Naive thymus-derived CD4-positive, alpha-beta T cell (primary cell): ENCODE measurements around the gene GRWD1. TPM values are rescaled to one million over a fixed set of nuclear protein-coding genes. Genes with fewer than 3 reads are reported as not detected.

Experiments
- ATAC-seq: fragments of 150-1000 bp; cut with Tn5 transposase; 2 replicates; pipeline ENCODE4 v1.10.0; 2021; ENCODE audit warnings: mild to moderate bottlenecking, moderate library complexity
- CTCF ChIA-PET: fragments of 350-600 bp; sonication (Branson Sonifier 250); formaldehyde crosslinking; loops from one replicate; lab custom pipeline; 2021; ENCODE audit warnings: antibody characterized with exemption; lab: Charles Lee
- POLR2A ChIA-PET: fragments of 350-600 bp; sonication (Branson Sonifier 250); formaldehyde crosslinking; loops from one replicate; lab custom pipeline; 2021; ENCODE audit warnings: antibody characterized with exemption, inconsistent platforms; lab: Charles Lee
- DNase-seq, 9 donors: peaks; one replicate each; pipeline versions ENCODE4 v3.0.0 to v3.0.0-alpha.2; 2020 to 2022; ENCODE audit warnings: mixed read lengths in 1 of 9
- H3K27ac ChIP-seq: one replicate; pipeline ENCODE4 v1.7.0; 2013; ENCODE audit warnings: mild to moderate bottlenecking, low read depth, low read length, moderate library complexity
- H3K27me3 ChIP-seq, 2 donors: one replicate each; pipeline ENCODE4 v1.7.0; 2013; ENCODE audit warnings: low read length in 2 of 2, mild to moderate bottlenecking in 2 of 2, moderate library complexity in 2 of 2; ENCODE audit not compliant: control insufficient read depth in 2 of 2, insufficient read depth in 2 of 2
- H3K36me3 ChIP-seq, 3 experiments: 1 replicate in 2 of 3; 2 replicates in 1 of 3; pipeline ENCODE4 v1.7.0; 2013; ENCODE audit warnings: low read length in 3 of 3, mild to moderate bottlenecking in 3 of 3, moderate library complexity in 1 of 3; ENCODE audit not compliant: insufficient read depth in 3 of 3, control insufficient read depth in 2 of 3
- H3K4me1 ChIP-seq, 2 donors: one replicate each; pipeline ENCODE4 v1.7.0; 2013; ENCODE audit warnings: low read length in 2 of 2, mild to moderate bottlenecking in 2 of 2, moderate library complexity in 1 of 2; ENCODE audit not compliant: control insufficient read depth in 2 of 2, insufficient read depth in 2 of 2
- H3K4me3 ChIP-seq: 2 replicates; pipeline ENCODE4 v1.7.0; 2013; ENCODE audit warnings: mild to moderate bottlenecking, low read length
- H3K9me3 ChIP-seq, 3 experiments: 1 replicate in 2 of 3; 2 replicates in 1 of 3; pipeline ENCODE4 v1.7.0; 2013; ENCODE audit warnings: low read length in 3 of 3; ENCODE audit not compliant: control insufficient read depth in 2 of 3
- H3K27ac Mint-ChIP-seq, 9 donors: one replicate each; pipeline ENCODE4 v1.8.0; 2020 to 2022; ENCODE audit warnings: mixed read lengths in 9 of 9, mild to moderate bottlenecking in 8 of 9, moderate library complexity in 5 of 9, inconsistent platforms in 2 of 9
- H3K27me3 Mint-ChIP-seq, 5 donors: one replicate each; pipeline ENCODE4 v1.8.0; 2021 to 2022; ENCODE audit warnings: mixed read lengths in 5 of 5, mild to moderate bottlenecking in 1 of 5
- H3K36me3 Mint-ChIP-seq, 5 donors: one replicate each; pipeline ENCODE4 v1.8.0; 2020 to 2022; ENCODE audit warnings: mixed read lengths in 5 of 5, mild to moderate bottlenecking in 3 of 5, inconsistent platforms in 1 of 5
- H3K4me1 Mint-ChIP-seq, 7 donors: one replicate each; pipeline ENCODE4 v1.8.0; 2020 to 2022; ENCODE audit warnings: mixed read lengths in 7 of 7, mild to moderate bottlenecking in 3 of 7, inconsistent platforms in 1 of 7
- H3K4me3 Mint-ChIP-seq, 10 donors: one replicate each; pipeline ENCODE4 v1.8.0; 2020 to 2022; ENCODE audit warnings: mild to moderate bottlenecking in 10 of 10, mixed read lengths in 10 of 10, moderate library complexity in 6 of 10, inconsistent platforms in 2 of 10
- H3K9me3 Mint-ChIP-seq, 11 donors: one replicate each; pipeline ENCODE4 v1.8.0; 2020 to 2022; ENCODE audit warnings: mixed read lengths in 11 of 11, mild to moderate bottlenecking in 4 of 11, inconsistent platforms in 1 of 11, moderate library complexity in 1 of 11
- intact Hi-C, 2 donors: fragments of 100-400 bp; cut with micrococcal nuclease; formaldehyde crosslinking; loops; one replicate each; pipeline ENCODE4 v1.15.1; 2023
- polyA plus RNA-seq, 2 donors: library from polyadenylated mRNA; unstranded; fragments of 300-500 nt; fragmentation: Illumina TruSeq; gene quantifications; one replicate each; pipeline ENCODE4 v1.2.3, GENCODE V29; 2021
- total RNA-seq, 6 experiments: library from RNA in 5 of 6; stranded (reverse) in 5 of 6; gene quantifications; 1 replicate in 5 of 6; 2 replicates in 1 of 6; pipeline ENCODE4 v1.2.3 and lab custom pipeline; 2021 to 2026

The GRWD1 gene
- total and polyA plus RNA-seq, 7 experiments from 2014 or later: 26.1 to 51.6 (median 40.3) TPM

DNA sequence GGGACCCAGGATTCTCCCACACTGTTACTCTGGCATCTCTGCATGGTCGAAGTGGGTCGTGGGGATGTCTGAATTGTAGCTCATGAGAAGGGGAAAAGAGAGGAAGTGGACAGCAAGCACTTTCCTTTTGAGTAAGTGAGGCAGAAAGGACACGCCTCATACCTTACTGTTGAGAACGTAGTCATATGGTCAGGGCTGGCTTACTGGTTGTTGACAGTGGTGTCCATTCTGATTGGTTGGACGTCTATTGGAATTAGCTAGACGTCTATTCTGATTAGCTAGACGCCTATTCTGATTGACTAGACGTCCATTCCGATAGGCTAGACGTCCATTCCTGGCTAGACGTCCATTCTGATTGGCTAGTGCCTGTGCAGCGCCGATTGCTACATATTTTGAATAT lies 39.9 kb upstream of the GRWD1 start:
- ATAC-seq (no peak), DNase-seq (no peak)
- POLR2A ChIA-PET: no interaction called here
- H3K4me1 ChIP-seq: no peaks in the 10 kb centered on the region
- Mint-ChIP-seq H3K9me3 (peaks cover 0 to 4% (median 0%) of the 10 kb centered on the region in 11 donors), H3K27ac (no peak overlapping the region), H3K4me3 (no peak overlapping the region), H3K36me3 (no peaks in the 10 kb centered on the region), H3K27me3 (peaks cover 5 to 19% (median 6%) of the 10 kb centered on the region in 5 donors), H3K4me1 (peaks cover 0 to 11% (median 8%) of the 10 kb centered on the region in 7 donors)
- H3K4me3 ChIP-seq: no peak overlapping the region
- no peaks in the 10 kb centered on the region for H3K9me3 ChIP-seq
- CTCF ChIA-PET: interaction anchor here (0.8 to 2.7 kb wide), 2 partner anchors 10 to 14 kb away, joined by 3 to 11 read pairs; partner anchors contain the start of gene KDELR1
- intact Hi-C loops: no loop called here
- no peak overlapping the region for H3K27ac ChIP-seq
- no peaks in the 10 kb centered on the region for H3K36me3 ChIP-seq
- no peaks in the 10 kb centered on the region for H3K27me3 ChIP-seq

DNA sequence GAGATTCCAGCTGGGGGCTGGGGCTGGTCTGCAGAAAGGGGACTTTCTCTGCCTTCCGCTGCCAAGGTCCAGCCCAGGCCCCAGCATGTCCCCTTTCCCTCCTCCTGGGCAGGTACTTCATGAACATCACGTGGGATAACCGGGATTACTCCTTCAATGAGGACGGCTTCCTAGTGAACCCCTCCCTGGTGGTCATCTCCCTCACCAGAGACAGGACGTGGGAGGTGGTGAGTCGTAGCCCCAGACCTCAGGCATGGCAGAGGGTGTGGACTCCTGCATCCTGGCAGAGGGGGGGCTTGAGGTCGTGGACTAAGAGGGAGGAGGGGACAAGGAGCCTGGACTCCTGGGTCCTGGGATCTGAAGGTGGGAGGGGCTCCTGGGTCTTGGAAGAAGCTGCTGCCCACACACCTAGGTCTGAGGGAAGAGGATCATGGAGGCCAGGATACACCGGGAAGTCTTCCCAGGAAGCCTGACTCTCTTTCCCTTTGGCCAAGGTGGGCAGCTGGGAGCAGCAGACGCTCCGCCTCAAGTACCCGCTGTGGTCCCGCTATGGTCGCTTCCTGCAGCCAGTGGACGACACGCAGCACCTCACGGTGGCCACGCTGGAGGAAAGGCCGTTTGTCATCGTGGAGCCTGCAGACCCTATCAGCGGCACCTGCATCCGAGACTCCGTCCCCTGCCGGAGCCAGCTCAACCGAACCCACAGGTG lies 31.8 kb upstream of the GRWD1 start:
- Mint-ChIP-seq H3K4me3 (peak overlapping the region in 7 of 10 donors; percentile 30 to 88 (median 84)), H3K36me3 (no peaks in the 10 kb centered on the region), H3K27ac (peak overlapping the region in 1 of 9 donors; percentile 32), H3K9me3 (no peaks in the 10 kb centered on the region), H3K27me3 (peaks cover 0 to 38% (median 0%) of the 10 kb centered on the region in 5 donors), H3K4me1 (peaks cover 8 to 35% (median 26%) of the 10 kb centered on the region in 7 donors)
- intact Hi-C loops: loop anchor here (2.0 kb wide), 3 partner anchors 15 to 79 kb away; partner anchors contain the start of gene CYTH2 (in 2 of the 2)
- Histone ChIP-seq H3K9me3 (no peaks in the 10 kb centered on the region), H3K27me3 (no peaks in the 10 kb centered on the region), H3K4me1 (peaks cover 0 to 7% of the 10 kb centered on the region in 2 donors), H3K36me3 (no peaks in the 10 kb centered on the region), H3K27ac (no peak overlapping the region), H3K4me3 (no peak overlapping the region)
- DNase-seq (no peak), ATAC-seq (no peak)
- ChIA-PET POLR2A (interaction anchor here (0.6 to 1.8 kb wide), 5 partner anchors 11 to 224 kb away, joined by 3 to 6 read pairs (median 4); partner anchors contain the start of gene KDELR1), CTCF (interaction anchor here (0.6 kb wide), 1 partner anchor 211 kb away, joined by 3 read pairs; no protein-coding TSS in a partner anchor)

DNA sequence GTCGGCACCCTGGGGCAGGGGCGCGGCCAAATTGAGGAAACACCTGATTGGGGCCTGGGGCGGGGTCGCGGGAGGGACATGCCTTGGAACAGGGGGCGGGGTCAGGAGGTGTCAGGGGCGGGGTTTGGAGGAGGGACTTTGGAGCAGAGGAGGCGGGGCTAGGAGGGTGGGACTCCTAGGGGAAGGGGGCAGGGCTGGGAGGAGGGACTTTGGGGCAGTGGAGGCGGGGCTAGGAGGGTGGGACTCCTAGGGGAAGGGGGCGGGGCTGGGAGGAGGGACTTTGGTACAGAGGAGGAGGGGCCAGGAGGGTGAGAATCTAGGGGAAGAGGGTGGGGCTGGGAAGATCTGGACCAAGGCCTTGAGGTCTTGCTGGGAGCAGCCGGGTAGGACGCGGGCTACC lies 30.4 kb upstream of the GRWD1 start:
- ChIA-PET POLR2A (interaction anchor here (0.8 to 1.8 kb wide), 3 partner anchors 11 to 40 kb away, joined by 3 to 6 read pairs (median 4); partner anchors contain the start of gene KDELR1), CTCF (no interaction called here)

GRCh38 chr19:48415806-48416221 lies 30.0 kb upstream of the GRWD1 start:
- intact Hi-C loops: loop anchor here (1.0 to 2.0 kb wide), 7 partner anchors 17 to 77 kb away; partner anchors contain the start of genes CYTH2 (in 2 of the 2), GRWD1 (in 1 of the 2), KDELR1 (in 1 of the 2) and SYNGR4 (in 1 of the 2)

More for the DNA sequence above, 30.4 kb upstream of the GRWD1 start:
- Histone ChIP-seq H3K4me1 (peaks cover 0 to 7% of the 10 kb centered on the region in 2 donors), H3K36me3 (no peaks in the 10 kb centered on the region), H3K27ac (no peak overlapping the region), H3K9me3 (no peaks in the 10 kb centered on the region), H3K4me3 (peak overlapping the region; percentile 41), H3K27me3 (no peaks in the 10 kb centered on the region)
- intact Hi-C loops: loop anchor here (1.0 to 2.0 kb wide), 7 partner anchors 17 to 77 kb away; partner anchors contain the start of genes CYTH2 (in 2 of the 2), GRWD1 (in 1 of the 2), KDELR1 (in 1 of the 2) and SYNGR4 (in 1 of the 2)
- Mint-ChIP-seq H3K9me3 (no peaks in the 10 kb centered on the region), H3K27me3 (peaks cover 0 to 38% (median 0%) of the 10 kb centered on the region in 5 donors), H3K36me3 (no peaks in the 10 kb centered on the region), H3K4me1 (peaks cover 12 to 38% (median 29%) of the 10 kb centered on the region in 7 donors), H3K27ac (peak overlapping the region in 1 of 9 donors; percentile 51), H3K4me3 (peak overlapping the region in 9 of 10 donors; percentile 21 to 88 (median 84))
- ATAC-seq (peak; percentile 91), DNase-seq (peak; percentile 37 to 80 (median 53))

GRCh38 chr19:48417421-48417820 lies 28.4 kb upstream of the GRWD1 start:
- no peak overlapping the region for H3K4me3 Mint-ChIP-seq
- intact Hi-C loops: no loop called here
- no peaks in the 10 kb centered on the region for H3K27me3 ChIP-seq

More at GRCh38 chr19:48415806-48416221, 30.0 kb upstream of the GRWD1 start:
- Mint-ChIP-seq H3K4me1 (peaks cover 12 to 38% (median 29%) of the 10 kb centered on the region in 7 donors), H3K27ac (peak overlapping the region in 1 of 9 donors; percentile 51), H3K36me3 (no peaks in the 10 kb centered on the region), H3K9me3 (no peaks in the 10 kb centered on the region), H3K4me3 (peak overlapping the region in 9 of 10 donors; percentile 39 to 88 (median 84)), H3K27me3 (peaks cover 0 to 35% (median 0%) of the 10 kb centered on the region in 5 donors)
- DNase-seq: no peak
- H3K9me3 ChIP-seq: no peaks in the 10 kb centered on the region
- no peak overlapping the region for H3K27ac ChIP-seq
- no peaks in the 10 kb centered on the region for H3K36me3 ChIP-seq
- ChIA-PET CTCF (no interaction called here), POLR2A (no interaction called here)
- peak overlapping the region; percentile 16 for H3K4me3 ChIP-seq
- no peak for ATAC-seq
- no peaks in the 10 kb centered on the region for H3K27me3 ChIP-seq
- peaks cover 0 to 7% of the 10 kb centered on the region in 2 donors for H3K4me1 ChIP-seq

GRCh38 chr19:48418317-48419064 lies 27.3 kb upstream of the GRWD1 start:
- Histone ChIP-seq H3K9me3 (no peaks in the 10 kb centered on the region), H3K4me1 (peaks cover 0 to 7% of the 10 kb centered on the region in 2 donors), H3K27ac (no peak overlapping the region), H3K27me3 (no peaks in the 10 kb centered on the region), H3K36me3 (no peaks in the 10 kb centered on the region), H3K4me3 (no peak overlapping the region)
- POLR2A ChIA-PET: no interaction called here
- peaks cover 12 to 38% (median 28%) of the 10 kb centered on the region in 7 donors for H3K4me1 Mint-ChIP-seq
- H3K4me3 Mint-ChIP-seq: peak overlapping the region in 8 of 10 donors; percentile 70 to 90 (median 80)
- no peaks in the 10 kb centered on the region for H3K9me3 Mint-ChIP-seq
- DNase-seq (no peak), ATAC-seq (no peak)
- H3K36me3 Mint-ChIP-seq: no peaks in the 10 kb centered on the region
- CTCF ChIA-PET: no interaction called here
- peak overlapping the region in 5 of 9 donors; percentile 4 to 93 (median 38) for H3K27ac Mint-ChIP-seq
- H3K27me3 Mint-ChIP-seq: peaks cover 0 to 29% (median 5%) of the 10 kb centered on the region in 5 donors
- intact Hi-C loops: loop anchor here (1.0 to 2.0 kb wide), 2 partner anchors 26 to 27 kb away; partner anchors contain the start of gene GRWD1 (in 2 of the 2)

More at GRCh38 chr19:48417421-48417820, 28.4 kb upstream of the GRWD1 start:
- H3K9me3 Mint-ChIP-seq: no peaks in the 10 kb centered on the region
- H3K36me3 Mint-ChIP-seq: no peaks in the 10 kb centered on the region
- peak overlapping the region in 1 of 9 donors; percentile 76 for H3K27ac Mint-ChIP-seq
- Histone ChIP-seq H3K4me3 (no peak overlapping the region), H3K36me3 (no peaks in the 10 kb centered on the region), H3K9me3 (no peaks in the 10 kb centered on the region), H3K27ac (no peak overlapping the region), H3K4me1 (peaks cover 0 to 7% of the 10 kb centered on the region in 2 donors)
- DNase-seq: no peak
- H3K4me1 Mint-ChIP-seq: peaks cover 12 to 38% (median 29%) of the 10 kb centered on the region in 7 donors
- ATAC-seq: no peak
- H3K27me3 Mint-ChIP-seq: peaks cover 0 to 33% (median 0%) of the 10 kb centered on the region in 5 donors
- POLR2A ChIA-PET: no interaction called here
- CTCF ChIA-PET: no interaction called here
